Measurements from ENCODE around the gene THEMIS.

GRCh38 chr6:127833336-127833735 lies 67.5 kb downstream of the THEMIS start:
- TF ChIP-seq, protein P1, sequence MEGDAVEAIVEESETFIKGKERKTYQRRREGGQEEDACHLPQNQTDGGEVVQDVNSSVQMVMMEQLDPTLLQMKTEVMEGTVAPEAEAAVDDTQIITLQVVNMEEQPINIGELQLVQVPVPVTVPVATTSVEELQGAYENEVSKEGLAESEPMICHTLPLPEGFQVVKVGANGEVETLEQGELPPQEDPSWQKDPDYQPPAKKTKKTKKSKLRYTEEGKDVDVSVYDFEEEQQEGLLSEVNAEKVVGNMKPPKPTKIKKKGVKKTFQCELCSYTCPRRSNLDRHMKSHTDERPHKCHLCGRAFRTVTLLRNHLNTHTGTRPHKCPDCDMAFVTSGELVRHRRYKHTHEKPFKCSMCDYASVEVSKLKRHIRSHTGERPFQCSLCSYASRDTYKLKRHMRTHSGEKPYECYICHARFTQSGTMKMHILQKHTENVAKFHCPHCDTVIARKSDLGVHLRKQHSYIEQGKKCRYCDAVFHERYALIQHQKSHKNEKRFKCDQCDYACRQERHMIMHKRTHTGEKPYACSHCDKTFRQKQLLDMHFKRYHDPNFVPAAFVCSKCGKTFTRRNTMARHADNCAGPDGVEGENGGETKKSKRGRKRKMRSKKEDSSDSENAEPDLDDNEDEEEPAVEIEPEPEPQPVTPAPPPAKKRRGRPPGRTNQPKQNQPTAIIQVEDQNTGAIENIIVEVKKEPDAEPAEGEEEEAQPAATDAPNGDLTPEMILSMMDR (conservative IDR thresholded peaks at IDR 0.05; ENCODE audit: low read depth in 2 of 2), result no peak
- TF ChIP-seq JUNB (IDR thresholded peaks at IDR 0.05; ENCODE audit: unreplicated experiment) (no peak), EZH2phosphoT487 (IDR thresholded peaks at IDR 0.05; ENCODE audit: unreplicated experiment) (no peak), ZNF114 (CRISPR knock-in tag; IDR thresholded peaks at IDR 0.05) (no peak), EZH2 (IDR thresholded peaks at IDR 0.05; ENCODE audit: low read depth, unreplicated experiment) (no peak), POLR2AphosphoS5 (IDR thresholded peaks at IDR 0.05; ENCODE audit: low read depth) (no peak)
- TF ChIP-seq, protein P2, sequence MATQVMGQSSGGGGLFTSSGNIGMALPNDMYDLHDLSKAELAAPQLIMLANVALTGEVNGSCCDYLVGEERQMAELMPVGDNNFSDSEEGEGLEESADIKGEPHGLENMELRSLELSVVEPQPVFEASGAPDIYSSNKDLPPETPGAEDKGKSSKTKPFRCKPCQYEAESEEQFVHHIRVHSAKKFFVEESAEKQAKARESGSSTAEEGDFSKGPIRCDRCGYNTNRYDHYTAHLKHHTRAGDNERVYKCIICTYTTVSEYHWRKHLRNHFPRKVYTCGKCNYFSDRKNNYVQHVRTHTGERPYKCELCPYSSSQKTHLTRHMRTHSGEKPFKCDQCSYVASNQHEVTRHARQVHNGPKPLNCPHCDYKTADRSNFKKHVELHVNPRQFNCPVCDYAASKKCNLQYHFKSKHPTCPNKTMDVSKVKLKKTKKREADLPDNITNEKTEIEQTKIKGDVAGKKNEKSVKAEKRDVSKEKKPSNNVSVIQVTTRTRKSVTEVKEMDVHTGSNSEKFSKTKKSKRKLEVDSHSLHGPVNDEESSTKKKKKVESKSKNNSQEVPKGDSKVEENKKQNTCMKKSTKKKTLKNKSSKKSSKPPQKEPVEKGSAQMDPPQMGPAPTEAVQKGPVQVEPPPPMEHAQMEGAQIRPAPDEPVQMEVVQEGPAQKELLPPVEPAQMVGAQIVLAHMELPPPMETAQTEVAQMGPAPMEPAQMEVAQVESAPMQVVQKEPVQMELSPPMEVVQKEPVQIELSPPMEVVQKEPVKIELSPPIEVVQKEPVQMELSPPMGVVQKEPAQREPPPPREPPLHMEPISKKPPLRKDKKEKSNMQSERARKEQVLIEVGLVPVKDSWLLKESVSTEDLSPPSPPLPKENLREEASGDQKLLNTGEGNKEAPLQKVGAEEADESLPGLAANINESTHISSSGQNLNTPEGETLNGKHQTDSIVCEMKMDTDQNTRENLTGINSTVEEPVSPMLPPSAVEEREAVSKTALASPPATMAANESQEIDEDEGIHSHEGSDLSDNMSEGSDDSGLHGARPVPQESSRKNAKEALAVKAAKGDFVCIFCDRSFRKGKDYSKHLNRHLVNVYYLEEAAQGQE (IDR thresholded peaks at IDR 0.05; ENCODE audit: unreplicated experiment), result no peak
